Common myeloid progenitor, CD34-positive (primary cell): ENCODE data around the gene CREB3L4.

Experiments
- CTCF ChIA-PET: fragments of 350-600 bp; sonication (Branson Sonifier 250); formaldehyde crosslinking; loops from one replicate; lab custom pipeline; 2021; ENCODE audit warnings: antibody characterized with exemption; lab: Charles Lee
- POLR2A ChIA-PET: fragments of 350-600 bp; sonication (Branson Sonifier 250); formaldehyde crosslinking; loops from one replicate; lab custom pipeline; 2021; ENCODE audit warnings: antibody characterized with exemption; lab: Charles Lee
- DNase-seq, 3 donors: peaks; one replicate each; pipeline versions ENCODE4 v3.0.0 to v3.0.0-alpha.2; 2013
- H3K27ac ChIP-seq, 2 experiments: 1 replicate in 1 of 2; 2 replicates in 1 of 2; pipeline ENCODE4 v1.7.0; 2013; ENCODE audit warnings: inconsistent platforms in 2 of 2, low read length in 2 of 2, mild to moderate bottlenecking in 2 of 2, low read depth in 1 of 2, moderate library complexity in 1 of 2; ENCODE audit not compliant: severe bottlenecking in 2 of 2, insufficient read depth in 1 of 2, poor library complexity in 1 of 2
- H3K27me3 ChIP-seq, 5 experiments: replicated peaks in 2 of 5; 1 replicate in 3 of 5; 2 replicates in 2 of 5; pipeline versions ENCODE4 v1.6.1 to v1.7.0; 2013; ENCODE audit warnings: low read length in 4 of 5, mild to moderate bottlenecking in 2 of 5, moderate library complexity in 2 of 5, inconsistent platforms in 1 of 5; ENCODE audit not compliant: insufficient read depth in 5 of 5, control insufficient read depth in 4 of 5
- H3K36me3 ChIP-seq, 4 experiments: 1 replicate in 2 of 4; 2 replicates in 2 of 4; pipeline versions ENCODE4 v1.6.1 to v1.7.0; 2013; ENCODE audit warnings: low read length in 3 of 4, control low read depth in 1 of 4, mild to moderate bottlenecking in 1 of 4; ENCODE audit not compliant: control insufficient read depth in 4 of 4, insufficient read depth in 4 of 4
- H3K4me1 ChIP-seq, 4 experiments: 1 replicate in 3 of 4; 2 replicates in 1 of 4; pipeline versions ENCODE4 v1.6.1 to v1.7.1; 2013; ENCODE audit warnings: low read length in 3 of 4, mild to moderate bottlenecking in 3 of 4, control low read depth in 1 of 4, inconsistent platforms in 1 of 4, moderate library complexity in 1 of 4; ENCODE audit not compliant: control insufficient read depth in 4 of 4, insufficient read depth in 4 of 4; ENCODE audit errors: control extremely low read depth in 1 of 4
- H3K4me3 ChIP-seq, 7 experiments: 1 replicate in 4 of 7; 2 replicates in 3 of 7; pipeline versions ENCODE4 v1.5.1 to v1.7.0; 2013; ENCODE audit warnings: mild to moderate bottlenecking in 7 of 7, low read length in 6 of 7, moderate library complexity in 6 of 7, inconsistent platforms in 2 of 7, low read depth in 2 of 7, control low read depth in 1 of 7; ENCODE audit not compliant: insufficient read depth in 4 of 7, control insufficient read depth in 1 of 7; ENCODE audit errors: extremely low read depth in 1 of 7
- H3K9me3 ChIP-seq, 5 experiments: 1 replicate in 4 of 5; 2 replicates in 1 of 5; pipeline versions ENCODE4 v1.6.1 to v1.7.1; 2013; ENCODE audit warnings: low read length in 4 of 5, mild to moderate bottlenecking in 2 of 5, inconsistent platforms in 1 of 5, low read depth in 1 of 5, moderate library complexity in 1 of 5; ENCODE audit not compliant: control insufficient read depth in 4 of 5, insufficient read depth in 2 of 5; ENCODE audit errors: control extremely low read depth in 1 of 5
- WGBS: methylation state at CpG from one replicate; pipeline ENCODE4 v1.1.5; 2013; ENCODE audit not compliant: insufficient coverage; 5-methylcytosine and 5-hydroxymethylcytosine counted together

CREB3L4 gene

DNA sequence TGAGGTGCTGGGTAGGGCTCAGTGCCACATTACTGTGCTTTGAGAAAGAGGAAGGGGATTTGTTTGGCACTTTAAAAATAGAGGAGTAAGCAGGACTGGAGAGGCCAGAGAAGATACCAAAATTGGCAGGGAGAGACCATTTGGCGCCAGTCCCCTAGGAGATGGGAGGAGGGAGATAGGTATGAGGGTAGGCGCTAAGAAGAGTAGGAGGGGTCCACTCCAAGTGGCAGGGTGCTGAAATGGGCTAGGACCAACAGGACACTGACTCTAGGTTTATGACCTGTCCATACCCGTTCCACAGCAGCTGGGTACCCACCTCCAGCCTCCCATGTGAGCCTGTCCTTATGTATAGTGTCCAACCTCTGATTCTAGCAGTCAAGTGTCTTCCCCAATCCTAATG, 8.2 kb upstream of the CREB3L4 start:
- DNase-seq, result no peak
- Histone ChIP-seq H3K27ac (peak overlapping the region in 1 of 2 experiments; percentile 90), H3K27me3 (no peaks in the 10 kb centered on the region), H3K9me3 (no peaks in the 10 kb centered on the region), H3K4me3 (no peak overlapping the region), H3K36me3 (peaks cover 0 to 35% (median 23%) of the 10 kb centered on the region in 4 experiments), H3K4me1 (peaks cover 20 to 72% (median 59%) of the 10 kb centered on the region in 4 experiments)
- CTCF ChIA-PET, result interaction anchor here (1.2 to 6.2 kb wide), 2 partner anchors 13 to 18 kb away, joined by 4 to 52 read pairs; partner anchors contain the start of genes DENND4B and JTB
- POLR2A ChIA-PET, result interaction anchor here (1.4 to 1.6 kb wide), 2 partner anchors 28 to 31 kb away, joined by 3 to 4 read pairs; partner anchors contain the start of gene RPS27
- WGBS, result 100% methylated on average over 1 of the region's 3 CpGs

DNA sequence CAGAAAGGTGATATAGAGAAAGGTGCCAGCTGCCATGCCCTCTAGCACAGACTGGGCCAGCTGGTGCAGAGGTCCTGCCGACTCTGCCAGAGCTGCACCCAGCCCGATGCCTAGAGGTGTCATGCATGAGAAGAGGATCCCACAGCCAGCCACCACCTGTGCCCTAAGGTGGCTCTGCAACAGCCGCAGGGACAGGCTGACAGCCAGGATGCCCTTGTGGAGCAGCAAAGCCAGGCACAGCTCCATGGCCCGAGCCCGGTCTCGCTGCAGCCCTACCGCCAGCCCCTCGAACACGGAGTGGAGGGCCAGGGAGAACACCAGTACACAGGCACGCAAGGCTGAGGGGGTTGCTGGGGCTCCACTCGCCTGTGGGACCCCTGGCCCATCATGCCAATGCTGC, 7.5 kb upstream of the CREB3L4 start:
- ChIA-PET CTCF (interaction anchor here (1.4 to 6.2 kb wide), 2 partner anchors 14 to 17 kb away, joined by 3 to 52 read pairs; partner anchors contain the start of genes DENND4B and JTB), POLR2A (interaction anchor here (1.1 to 1.4 kb wide), 2 partner anchors 14 to 27 kb away, joined by 3 read pairs; partner anchors contain the start of gene DENND4B)
- H3K27me3 ChIP-seq, result no peaks in the 10 kb centered on the region
- H3K4me1 ChIP-seq, result peaks cover 20 to 73% (median 60%) of the 10 kb centered on the region in 4 experiments
- H3K36me3 ChIP-seq, result peaks cover 0 to 29% (median 18%) of the 10 kb centered on the region in 4 experiments
- no peak for DNase-seq
- WGBS, result 98% methylated on average over 10 of the region's 11 CpGs
- no peak overlapping the region for H3K4me3 ChIP-seq
- no peaks in the 10 kb centered on the region for H3K9me3 ChIP-seq
- H3K27ac ChIP-seq, result no peak overlapping the region

DNA sequence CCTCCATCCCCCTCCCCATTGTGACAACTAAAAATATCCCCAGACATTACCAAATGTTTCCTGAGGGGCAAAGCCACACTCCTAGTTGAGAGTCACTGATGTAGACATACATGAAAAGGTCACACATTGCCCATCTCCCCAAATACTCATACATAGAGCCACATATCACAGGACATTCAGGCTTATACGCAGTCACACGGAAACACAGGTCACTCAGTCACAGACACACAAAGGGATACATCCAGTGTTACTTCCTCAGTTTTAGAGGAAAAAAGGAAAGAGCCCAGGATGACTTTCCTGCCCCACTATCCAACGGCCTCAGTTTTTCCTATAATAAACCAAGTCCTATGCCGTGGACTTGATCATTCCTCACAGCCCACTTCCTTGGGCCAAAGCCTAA, 6.3 kb upstream of the CREB3L4 start:
- Histone ChIP-seq H3K4me3 (peak overlapping the region in 1 of 7 experiments; percentile 87), H3K36me3 (peaks cover 0 to 29% (median 18%) of the 10 kb centered on the region in 4 experiments), H3K9me3 (no peaks in the 10 kb centered on the region), H3K27ac (no peak overlapping the region), H3K4me1 (peaks cover 24 to 73% (median 57%) of the 10 kb centered on the region in 4 experiments), H3K27me3 (no peaks in the 10 kb centered on the region)
- CTCF ChIA-PET, result interaction anchor here (1.4 to 2.6 kb wide), 4 partner anchors 12 to 25 kb away, joined by 3 to 11 read pairs (median 8); partner anchors contain the start of genes DENND4B, JTB and RAB13
- POLR2A ChIA-PET, result interaction anchor here (1.1 to 3.8 kb wide), 2 partner anchors 15 to 66 kb away, joined by 3 to 17 read pairs; partner anchors contain the start of gene DENND4B
- no peak for DNase-seq
- 83% methylated on average over 2 of the region's 4 CpGs for WGBS

- no peaks in the 10 kb centered on the region for H3K27me3 ChIP-seq
- H3K36me3 ChIP-seq, result peaks cover 0 to 29% (median 18%) of the 10 kb centered on the region in 4 experiments
- H3K27ac ChIP-seq, result peak overlapping the region; percentile 70 to 88
- peaks cover 15 to 64% (median 51%) of the 10 kb centered on the region in 4 experiments for H3K4me1 ChIP-seq
- H3K4me3 ChIP-seq, result peak overlapping the region; percentile 49 to 97 (median 87)
- DNase-seq, result no peak
- ChIA-PET POLR2A (interaction anchor here (0.9 to 3.8 kb wide), 5 partner anchors 10 to 67 kb away, joined by 3 to 17 read pairs (median 4); partner anchors contain the start of genes DENND4B, GATAD2B and RAB13), CTCF (interaction anchor here (1.2 to 3.2 kb wide), 7 partner anchors 10 to 395 kb away, joined by 3 to 15 read pairs (median 5); partner anchors contain the start of genes DENND4B, JTB and RAB13)
- H3K9me3 ChIP-seq, result no peaks in the 10 kb centered on the region
- WGBS, result 51% methylated on average over 9 of the region's 16 CpGs
These were observed 5.3 kb upstream of the CREB3L4 start for GRCh38 chr1:153962088-153963029.

- WGBS, result under 1% methylated on average over 45 of the region's 54 CpGs
- peak; percentile 93 for DNase-seq
- H3K4me1 ChIP-seq, result peaks cover 13 to 66% (median 51%) of the 10 kb centered on the region in 4 experiments
- no peaks in the 10 kb centered on the region for H3K27me3 ChIP-seq
- peaks cover 0 to 29% (median 18%) of the 10 kb centered on the region in 4 experiments for H3K36me3 ChIP-seq
- H3K4me3 ChIP-seq, result peak within 1 kb of the TSS; percentile 49 to 97 (median 87)
- H3K27ac ChIP-seq, result peak within 1 kb of the TSS; percentile 70 to 88
- CTCF ChIA-PET, result interaction anchor here (0.6 to 3.2 kb wide), 7 partner anchors 9 to 396 kb away, joined by 3 to 15 read pairs (median 4); partner anchors contain the start of genes DENND4B, JTB and RAB13
- POLR2A ChIA-PET, result interaction anchor here (0.9 to 3.8 kb wide), 5 partner anchors 9 to 40 kb away, joined by 3 to 17 read pairs (median 5); partner anchors contain the start of genes DENND4B, GATAD2B, RAB13 and RPS27
- no peaks in the 10 kb centered on the region for H3K9me3 ChIP-seq
These were observed 4.5 kb upstream of the CREB3L4 start, which contains the start of gene SLC39A1 for GRCh38 chr1:153963030-153963849. Gene SLC39A1, minus strand, starts transcription at chr1:153963537. Its CDS starts 822 bp downstream, at chr1:153962715.
